C4-2B (cell line): ENCODE data around the gene NRP1.

Experiments
- CTCF ChIP-seq: fragments of 450-650 bp; conservative IDR thresholded peaks from 2 replicates; pipeline ENCODE4 v1.5.1; 2017; ENCODE audit warnings: mild to moderate bottlenecking
- ZFX ChIP-seq: fragments of 450-650 bp; IDR thresholded peaks from 2 replicates; pipeline ENCODE4 v1.6.1; 2017

- TF ChIP-seq CTCF (no peak), ZFX (no peak)
Observed at GRCh38 chr10:33231621-33232350, 102.7 kb downstream of the NRP1 start.
